Astrocyte of the spinal cord (primary cell): ENCODE data around the gene TRERF1.
"Not testable (repeated sequence)": the region's sequence is repeated elsewhere in the genome, so short reads cannot be mapped to it uniquely, and the experiment has no call there.

Source experiments
- DNase-seq: peaks from one replicate; pipeline ENCODE4 v3.0.0; 2011; ENCODE audit warnings: low read depth, low spot score
- H3K4me3 ChIP-seq: 2 replicates; pipeline ENCODE4 v1.5.1; 2011; ENCODE audit warnings: low read depth, mild to moderate bottlenecking, low read length, moderate library complexity
- in situ Hi-C: cut with HindIII; loops from 2 replicates; pipeline ENCODE4 v1.10.0; 2017; ENCODE audit warnings: low sequenced_read_pairs
- TF ChIP-seq, protein P1 (sequence below): IDR thresholded peaks from 2 replicates; pipeline ENCODE4 v1.5.1; 2012; ENCODE audit warnings: low read depth, mild to moderate bottlenecking, low read length, inconsistent platforms

TRERF1 gene

DNA sequence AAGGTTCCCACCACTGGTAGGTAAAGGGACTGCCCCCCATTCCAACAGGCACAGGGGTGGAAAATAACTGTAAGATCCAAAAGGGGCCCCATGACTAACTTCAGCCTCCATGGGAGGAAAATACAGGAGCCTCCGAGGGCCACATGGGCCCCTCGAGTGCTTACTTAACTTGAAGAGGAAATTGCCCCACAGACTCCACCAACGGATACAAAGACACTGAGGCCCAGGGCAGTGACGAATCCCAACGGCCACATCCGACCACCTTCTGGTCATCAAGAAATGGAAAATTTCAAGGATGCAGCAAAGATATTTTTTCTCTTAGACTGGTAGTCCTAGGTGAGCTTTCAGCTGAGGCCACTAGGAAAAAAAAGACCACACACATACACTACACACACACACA is 118.1 kb downstream of the TRERF1 start:
- in situ Hi-C loops: no loop called here
- no peak overlapping the region for H3K4me3 ChIP-seq
- TF ChIP-seq, protein P1, sequence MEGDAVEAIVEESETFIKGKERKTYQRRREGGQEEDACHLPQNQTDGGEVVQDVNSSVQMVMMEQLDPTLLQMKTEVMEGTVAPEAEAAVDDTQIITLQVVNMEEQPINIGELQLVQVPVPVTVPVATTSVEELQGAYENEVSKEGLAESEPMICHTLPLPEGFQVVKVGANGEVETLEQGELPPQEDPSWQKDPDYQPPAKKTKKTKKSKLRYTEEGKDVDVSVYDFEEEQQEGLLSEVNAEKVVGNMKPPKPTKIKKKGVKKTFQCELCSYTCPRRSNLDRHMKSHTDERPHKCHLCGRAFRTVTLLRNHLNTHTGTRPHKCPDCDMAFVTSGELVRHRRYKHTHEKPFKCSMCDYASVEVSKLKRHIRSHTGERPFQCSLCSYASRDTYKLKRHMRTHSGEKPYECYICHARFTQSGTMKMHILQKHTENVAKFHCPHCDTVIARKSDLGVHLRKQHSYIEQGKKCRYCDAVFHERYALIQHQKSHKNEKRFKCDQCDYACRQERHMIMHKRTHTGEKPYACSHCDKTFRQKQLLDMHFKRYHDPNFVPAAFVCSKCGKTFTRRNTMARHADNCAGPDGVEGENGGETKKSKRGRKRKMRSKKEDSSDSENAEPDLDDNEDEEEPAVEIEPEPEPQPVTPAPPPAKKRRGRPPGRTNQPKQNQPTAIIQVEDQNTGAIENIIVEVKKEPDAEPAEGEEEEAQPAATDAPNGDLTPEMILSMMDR: no peak
- DNase-seq: no peak

DNA sequence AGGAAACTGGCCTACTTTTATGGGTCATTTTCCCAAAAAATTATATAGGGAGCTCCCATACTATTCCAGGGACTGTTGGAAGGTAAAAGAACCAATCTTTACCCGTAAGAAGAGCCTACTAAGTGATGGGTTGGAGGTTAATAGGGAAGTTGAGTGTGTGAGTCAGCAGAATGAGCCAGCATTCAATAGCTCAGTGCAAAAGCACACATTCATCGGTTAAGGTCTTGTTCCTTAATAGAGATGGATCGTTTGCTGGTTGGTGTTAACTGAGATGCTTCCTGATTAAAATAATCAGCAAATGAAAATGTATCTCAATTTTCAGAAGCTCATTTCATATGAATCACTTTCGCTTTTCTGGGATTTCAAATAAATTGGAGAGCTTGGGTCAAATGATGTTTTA is 118.8 kb downstream of the TRERF1 start:
- in situ Hi-C loops: no loop called here
- TF ChIP-seq, protein P1: no peak

DNA sequence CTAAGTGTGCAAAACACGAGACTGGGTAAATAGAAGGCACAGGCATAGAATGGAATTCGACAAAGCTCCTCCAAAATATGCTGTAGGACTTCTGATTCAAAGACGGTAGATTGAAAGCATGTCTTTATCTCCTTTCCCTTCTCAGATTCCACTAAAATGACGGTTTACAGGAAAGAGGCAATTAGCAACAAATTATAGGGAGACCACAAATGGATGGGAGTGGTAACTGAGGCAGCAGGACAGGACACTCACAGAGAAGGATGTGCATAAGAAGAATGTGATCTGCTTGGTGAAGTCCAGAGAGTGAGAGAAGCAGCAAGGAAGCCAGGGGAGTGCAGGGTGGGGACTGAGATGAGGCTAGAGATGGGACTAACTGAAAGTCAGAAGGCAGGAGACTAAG is 120.7 kb downstream of the TRERF1 start:
- in situ Hi-C loops: no loop called here
- TF ChIP-seq, protein P1: no peak
- no peak for DNase-seq
- H3K4me3 ChIP-seq: no peak overlapping the region

More for the DNA sequence above, 118.8 kb downstream of the TRERF1 start:
- H3K4me3 ChIP-seq: no peak overlapping the region
- no peak for DNase-seq

DNA sequence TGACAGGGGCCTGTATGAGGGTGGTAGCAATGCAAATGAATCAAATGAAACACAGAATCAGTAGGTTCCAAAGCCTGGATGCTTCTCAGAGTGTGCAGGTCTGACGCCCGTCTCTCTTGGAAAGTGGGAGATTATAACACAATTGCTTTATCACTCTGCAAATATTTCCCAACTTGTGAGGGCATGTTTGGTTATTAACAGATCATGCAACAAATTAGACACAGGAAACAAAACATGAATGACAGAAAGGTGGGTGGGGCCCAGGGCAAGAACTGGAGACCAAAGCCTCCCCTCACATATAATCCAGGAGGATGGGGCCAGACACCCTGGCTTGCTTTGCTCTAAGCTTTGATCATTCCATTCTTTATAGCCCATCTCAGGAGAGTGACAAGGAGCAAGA is 125.5 kb downstream of the TRERF1 start:
- in situ Hi-C loops: no loop called here
- TF ChIP-seq, protein P1: no peak
- H3K4me3 ChIP-seq: no peak overlapping the region
- DNase-seq: no peak

DNA sequence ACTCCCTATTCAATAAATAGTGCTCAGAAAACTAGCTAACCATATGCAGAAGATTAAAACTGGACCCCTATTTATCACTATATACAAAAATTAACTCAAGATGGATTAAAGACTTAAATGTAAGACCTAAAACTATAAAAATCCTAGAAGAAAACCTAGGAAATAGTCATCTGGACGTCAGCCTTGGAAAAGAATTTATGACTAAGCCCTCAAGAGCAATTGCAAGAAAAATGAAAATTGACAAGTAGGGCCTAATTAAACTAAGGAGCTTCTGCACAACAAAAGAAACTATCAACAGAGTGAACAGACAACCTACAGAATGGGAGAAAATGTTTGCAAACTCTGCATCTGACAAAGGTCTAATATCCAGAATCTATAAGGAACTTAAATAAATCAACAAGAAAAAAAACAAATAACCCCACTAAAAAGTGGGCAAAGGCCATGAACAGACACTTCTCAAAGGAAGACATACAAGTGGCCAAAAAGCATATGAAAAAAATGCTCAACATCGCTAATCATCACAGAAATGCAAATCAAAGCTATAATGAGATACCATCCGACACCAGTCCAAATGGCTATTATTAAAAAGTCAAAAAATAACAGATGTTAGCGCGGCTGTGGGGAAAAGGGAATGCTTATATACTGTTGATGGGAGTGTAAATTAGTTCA is 126.9 kb downstream of the TRERF1 start:
- DNase-seq, in situ Hi-C loops, H3K4me3 ChIP-seq: not testable (repeated sequence)

DNA sequence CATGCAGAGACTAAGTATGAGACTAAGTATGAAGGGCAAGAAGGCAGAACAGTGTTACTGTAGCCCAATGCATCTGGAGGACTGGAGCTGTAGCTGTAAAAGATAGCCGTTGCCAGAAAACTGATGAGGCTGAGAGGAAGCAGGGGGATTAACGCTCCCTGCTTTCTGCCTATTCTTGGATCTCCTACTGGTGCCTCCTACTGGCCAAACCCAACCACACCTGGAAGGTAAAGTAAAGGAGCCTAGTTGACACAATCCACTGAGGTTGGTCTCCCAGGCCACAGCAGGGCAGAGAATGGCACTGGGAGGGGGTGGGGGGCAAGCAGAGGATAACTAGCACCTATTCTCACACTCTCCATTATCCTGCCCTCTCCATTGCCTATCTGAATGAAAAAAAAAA is 129.1 kb downstream of the TRERF1 start:
- no peak for DNase-seq
- TF ChIP-seq, protein P1: peak; percentile 1
- in situ Hi-C loops: no loop called here

DNA sequence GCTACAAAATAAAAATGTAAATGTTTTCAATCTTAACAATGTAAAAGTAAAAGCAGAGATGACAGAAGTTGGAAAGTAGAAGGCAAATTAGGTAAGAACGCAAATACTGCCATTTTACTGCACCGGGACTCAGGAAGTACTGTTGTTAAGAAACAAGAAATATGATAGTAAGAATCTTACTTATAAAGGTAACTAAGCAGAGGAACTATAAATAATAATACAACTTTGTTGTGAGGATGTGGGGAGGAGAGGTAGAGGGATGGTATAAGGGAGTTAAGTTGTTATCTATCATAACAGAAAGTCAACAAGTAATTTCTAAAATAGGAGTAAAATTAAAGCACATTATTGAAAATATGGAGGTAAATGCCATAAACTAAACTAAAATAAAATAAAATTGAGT is 129.8 kb downstream of the TRERF1 start:
- no peak for DNase-seq
- H3K4me3 ChIP-seq: no peak overlapping the region
- in situ Hi-C loops: no loop called here
- TF ChIP-seq, protein P1: no peak

More for the DNA sequence above, 129.1 kb downstream of the TRERF1 start:
- no peak overlapping the region for H3K4me3 ChIP-seq
